OCI-LY7 (cell line): Measurements from ENCODE around the gene COBL. TPM values are rescaled to one million over a fixed set of nuclear protein-coding genes. Genes with fewer than 3 reads are reported as not detected.
"Not testable (repeated sequence)": the region's sequence is repeated elsewhere in the genome, so short reads cannot be mapped to it uniquely, and the experiment has no call there.

Source experiments
- BruUV-seq: library from RNA; stranded (reverse); fragments of 400-500 nt; replicated peaks from 2 replicates; lab custom pipeline; 2021; lab: Mats Ljungman, UMichigan
- CTCF ChIA-PET: fragments of 300-600 bp; sonication (Branson Sonifier 250); formaldehyde crosslinking; loops from one replicate; lab custom pipeline; 2022; ENCODE audit warnings: antibody characterized with exemption; ENCODE audit not compliant: unreplicated experiment; lab: Charles Lee
- POLR2A ChIA-PET: fragments of 300-600 bp; sonication (Branson Sonifier 250); formaldehyde crosslinking; loops from one replicate; lab custom pipeline; 2022; ENCODE audit warnings: antibody characterized with exemption; lab: Charles Lee
- DNase-seq: peaks from one replicate; pipeline ENCODE4 v3.0.0-alpha.2; 2015; ENCODE audit warnings: low spot score
- H2AFZ ChIP-seq: fragments of 200-600 bp; sonication (generic), shearing (Covaris generic); 2 replicates; pipeline ENCODE4 v1.6.1; 2014; ENCODE audit warnings: mild to moderate bottlenecking, antibody characterized with exemption, low read length, moderate library complexity
- H3K27ac ChIP-seq: fragments of 200-600 bp; sonication (generic); 2 replicates; pipeline ENCODE4 v1.5.1; 2014; ENCODE audit warnings: mixed run types, low read depth, mild to moderate bottlenecking, moderate library complexity, low read length, inconsistent platforms; ENCODE audit not compliant: poor library complexity, severe bottlenecking
- H3K36me3 ChIP-seq: fragments of 200-600 bp; sonication (generic); 2 replicates; pipeline ENCODE4 v1.6.1; 2014; ENCODE audit warnings: mild to moderate bottlenecking, antibody characterized with exemption, low read length, moderate library complexity, mixed read lengths; ENCODE audit not compliant: insufficient read depth
- H3K4me1 ChIP-seq: fragments of 200-600 bp; sonication (generic); 2 replicates; pipeline ENCODE4 v1.5.1; 2014; ENCODE audit warnings: mild to moderate bottlenecking, low read length; ENCODE audit not compliant: insufficient read depth, poor library complexity, severe bottlenecking
- H3K4me2 ChIP-seq: fragments of 200-600 bp; sonication (generic); 2 replicates; pipeline ENCODE4 v1.6.1; 2014; ENCODE audit warnings: mild to moderate bottlenecking, low read length
- H3K4me3 ChIP-seq: fragments of 200-600 bp; sonication (generic); 2 replicates; pipeline ENCODE4 v1.5.1; 2014; ENCODE audit warnings: mild to moderate bottlenecking, low read depth, low read length; ENCODE audit not compliant: poor library complexity, severe bottlenecking
- H3K79me2 ChIP-seq: fragments of 200-600 bp; sonication (generic); 2 replicates; pipeline ENCODE4 v1.6.1; 2016; ENCODE audit warnings: low read depth, mild to moderate bottlenecking, low read length, moderate library complexity, mixed read lengths; ENCODE audit not compliant: insufficient read depth
- H3K9me2 ChIP-seq: fragments of 200-600 bp; sonication (generic); 2 replicates; pipeline ENCODE4 v1.6.1; 2016; ENCODE audit warnings: mild to moderate bottlenecking, low read length, mixed read lengths; ENCODE audit not compliant: insufficient read depth
- H3K9me3 ChIP-seq: fragments of 200-600 bp; sonication (generic); 2 replicates; pipeline ENCODE4 v1.6.1; 2014; ENCODE audit warnings: mild to moderate bottlenecking, mixed run types, low read length, mixed read lengths
- H4K20me1 ChIP-seq: fragments of 200-600 bp; sonication (generic); 2 replicates; pipeline ENCODE4 v1.6.1; 2014; ENCODE audit warnings: mild to moderate bottlenecking, antibody characterized with exemption, low read length, moderate library complexity, mixed read lengths; ENCODE audit not compliant: insufficient read depth
- EZH2phosphoT487 ChIP-seq: fragments of 200-600 bp; sonication (generic); IDR thresholded peaks from 2 replicates; pipeline ENCODE4 v1.6.1; 2018; ENCODE audit warnings: low read depth, borderline replicate concordance, mild to moderate bottlenecking, mixed run types, antibody characterized with exemption, low read length, moderate library complexity, mixed read lengths
- intact Hi-C: fragments of 100-400 bp; cut with micrococcal nuclease; formaldehyde crosslinking; loops from one replicate; pipeline ENCODE4 v1.10.0; 2022; ENCODE audit not compliant: unreplicated experiment
- total RNA-seq, 2 experiments: library from RNA; depleted of rRNA in 1 of 2; stranded (reverse); fragments of >200 nt in 1 of 2; shearing (Covaris generic) in 1 of 2; gene quantifications; 2 replicates each; pipeline ENCODE4 v1.2.3, GENCODE V29; 2014 to 2022
- TF ChIP-seq, protein P1 (sequence below): fragments of 200-600 bp; sonication (generic); conservative IDR thresholded peaks from 2 replicates; pipeline ENCODE4 v1.5.1; 2014; ENCODE audit warnings: mild to moderate bottlenecking, antibody characterized with exemption, low read length, moderate library complexity, mixed read lengths

Gene COBL
- total RNA-seq, 2 experiments from 2014 or later: not detected

DNA sequence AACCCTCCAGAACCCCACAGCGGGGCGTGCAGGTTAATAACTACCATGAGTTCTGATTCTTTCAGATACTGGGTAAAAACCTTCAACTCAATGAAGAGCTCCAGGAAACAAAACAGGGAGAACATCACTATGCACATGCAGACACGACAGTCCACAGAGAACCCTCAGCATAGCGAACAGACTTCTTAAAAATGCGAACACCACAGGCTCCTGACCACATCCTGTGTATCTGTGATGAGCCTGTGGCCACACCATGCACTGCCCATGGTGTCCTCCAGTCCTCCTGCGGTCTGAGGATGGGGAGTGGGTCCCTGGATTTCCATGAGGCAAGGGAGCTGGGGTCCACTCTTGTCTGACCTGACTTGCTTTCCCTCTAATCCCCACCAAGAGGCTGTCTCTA is 107.2 kb downstream of the COBL start:
- no TSS peak for BruUV-seq
- DNase-seq: no peak
- H3K27ac ChIP-seq: no peak overlapping the region
- no peaks in the 10 kb centered on the region for H3K4me1 ChIP-seq
- no peak overlapping the region for H3K4me3 ChIP-seq
- POLR2A ChIA-PET: no interaction called here
- no peaks in the 10 kb centered on the region for H3K9me2 ChIP-seq
- H3K36me3 ChIP-seq: no peaks in the 10 kb centered on the region
- CTCF ChIA-PET: no interaction called here
- intact Hi-C loops: no loop called here
- no peaks in the 10 kb centered on the region for H3K79me2 ChIP-seq
- H3K9me3 ChIP-seq: no peaks in the 10 kb centered on the region
- TF ChIP-seq EZH2phosphoT487: no peak
- TF ChIP-seq, protein P1, sequence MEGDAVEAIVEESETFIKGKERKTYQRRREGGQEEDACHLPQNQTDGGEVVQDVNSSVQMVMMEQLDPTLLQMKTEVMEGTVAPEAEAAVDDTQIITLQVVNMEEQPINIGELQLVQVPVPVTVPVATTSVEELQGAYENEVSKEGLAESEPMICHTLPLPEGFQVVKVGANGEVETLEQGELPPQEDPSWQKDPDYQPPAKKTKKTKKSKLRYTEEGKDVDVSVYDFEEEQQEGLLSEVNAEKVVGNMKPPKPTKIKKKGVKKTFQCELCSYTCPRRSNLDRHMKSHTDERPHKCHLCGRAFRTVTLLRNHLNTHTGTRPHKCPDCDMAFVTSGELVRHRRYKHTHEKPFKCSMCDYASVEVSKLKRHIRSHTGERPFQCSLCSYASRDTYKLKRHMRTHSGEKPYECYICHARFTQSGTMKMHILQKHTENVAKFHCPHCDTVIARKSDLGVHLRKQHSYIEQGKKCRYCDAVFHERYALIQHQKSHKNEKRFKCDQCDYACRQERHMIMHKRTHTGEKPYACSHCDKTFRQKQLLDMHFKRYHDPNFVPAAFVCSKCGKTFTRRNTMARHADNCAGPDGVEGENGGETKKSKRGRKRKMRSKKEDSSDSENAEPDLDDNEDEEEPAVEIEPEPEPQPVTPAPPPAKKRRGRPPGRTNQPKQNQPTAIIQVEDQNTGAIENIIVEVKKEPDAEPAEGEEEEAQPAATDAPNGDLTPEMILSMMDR: no peak
- H3K4me2 ChIP-seq: no peak overlapping the region
- no peak overlapping the region for H2AFZ ChIP-seq
- no peaks in the 10 kb centered on the region for H4K20me1 ChIP-seq

DNA sequence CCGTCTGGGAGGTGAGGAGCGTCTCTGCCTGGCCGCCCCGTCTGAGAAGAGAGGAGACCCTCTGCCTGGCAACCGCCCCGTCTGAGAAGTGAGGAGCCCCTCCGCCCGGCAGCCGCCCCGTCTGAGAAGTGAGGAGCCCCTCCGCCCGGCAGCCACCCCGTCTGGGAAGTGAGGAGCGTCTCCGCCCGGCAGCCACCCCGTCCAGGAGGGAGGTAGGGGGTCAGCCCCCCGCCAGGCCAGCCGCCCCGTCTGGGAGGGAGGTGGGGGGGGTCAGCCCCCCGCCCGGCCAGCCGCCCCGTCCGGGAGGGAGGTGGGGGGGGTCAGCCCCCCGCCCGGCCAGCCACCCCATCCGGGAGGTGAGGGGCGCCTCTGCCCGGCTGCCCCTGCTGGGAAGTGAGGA is 108.5 kb downstream of the COBL start:
- BruUV-seq, POLR2A ChIA-PET, H3K9me3 ChIP-seq, DNase-seq, CTCF ChIA-PET, H3K27ac ChIP-seq, H2AFZ ChIP-seq, H3K4me3 ChIP-seq, H3K79me2 ChIP-seq, H3K4me1 ChIP-seq, H3K36me3 ChIP-seq, H3K9me2 ChIP-seq, H3K4me2 ChIP-seq, intact Hi-C loops, H4K20me1 ChIP-seq: not testable (repeated sequence)

DNA sequence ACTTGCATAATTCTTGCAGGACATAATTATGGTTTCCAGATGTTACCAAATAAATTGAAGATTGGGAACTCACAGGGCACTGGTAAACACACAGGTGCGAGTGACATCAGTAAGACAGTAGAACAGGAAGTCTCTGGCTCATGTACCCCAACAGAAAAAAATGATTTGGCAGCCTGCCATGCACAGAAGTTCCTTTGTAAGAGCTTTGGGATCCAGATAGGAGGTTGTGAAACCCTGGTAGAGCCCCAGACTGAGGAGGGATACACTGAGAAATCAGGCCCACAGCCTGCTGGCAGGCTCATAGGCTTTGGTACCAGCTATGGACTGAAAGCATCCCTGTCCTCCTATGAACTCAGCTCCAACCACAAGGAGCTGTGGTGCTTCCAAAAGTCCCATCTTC is 118.0 kb downstream of the COBL start:
- intact Hi-C loops: no loop called here
- no peak for DNase-seq
- no peak overlapping the region for H3K27ac ChIP-seq
- no peaks in the 10 kb centered on the region for H3K9me2 ChIP-seq
- no peaks in the 10 kb centered on the region for H3K79me2 ChIP-seq
- H3K4me2 ChIP-seq: no peak overlapping the region
- H3K4me3 ChIP-seq: no peak overlapping the region
- no TSS peak for BruUV-seq
- no peak overlapping the region for H2AFZ ChIP-seq
- H3K4me1 ChIP-seq: no peaks in the 10 kb centered on the region
- no peaks in the 10 kb centered on the region for H3K9me3 ChIP-seq
- POLR2A ChIA-PET: no interaction called here
- no peaks in the 10 kb centered on the region for H3K36me3 ChIP-seq
- no peak for TF ChIP-seq EZH2phosphoT487
- TF ChIP-seq, protein P1: no peak
- CTCF ChIA-PET: no interaction called here
- H4K20me1 ChIP-seq: no peaks in the 10 kb centered on the region
